NCI-H2081 treated with DMSO at 0.1 percent for 48 hours (cell line): ENCODE data around the gene APBA1.
"Not testable (repeated sequence)": the region's sequence is repeated elsewhere in the genome, so short reads cannot be mapped to it uniquely, and the experiment has no call there.

Experiments used
- DNase-seq: peaks from one replicate; lab custom pipeline; 2025; lab: John Stamatoyannopoulos, UW

Gene APBA1

GRCh38 chr9:69605406-69605805 lies 66.8 kb downstream of the APBA1 start:
- DNase-seq = no peak

GRCh38 chr9:69604568-69605219 lies 67.5 kb downstream of the APBA1 start:
- no peak for DNase-seq

- DNase-seq = no peak
These were observed 68.5 kb downstream of the APBA1 start for GRCh38 chr9:69603656-69604055.

GRCh38 chr9:69602773-69603172 lies 69.4 kb downstream of the APBA1 start:
- DNase-seq = no peak

DNA sequence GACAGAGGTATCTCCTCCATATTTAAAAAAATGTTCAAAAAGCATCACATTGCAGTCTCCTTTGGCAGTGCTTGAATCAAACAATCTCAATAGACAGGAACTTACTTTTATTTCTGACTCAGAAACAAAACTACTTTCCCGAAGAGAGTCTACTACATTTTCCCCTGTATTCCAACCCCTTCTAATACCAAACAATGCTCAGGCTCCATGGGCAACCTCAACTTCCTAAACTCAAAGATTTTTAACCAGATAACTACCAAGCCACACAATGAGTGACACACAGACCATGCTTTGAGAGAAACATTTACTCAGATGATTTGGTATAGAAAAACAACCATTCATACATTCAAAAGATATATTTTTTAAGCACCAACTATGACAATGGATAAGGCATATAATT lies 70.5 kb downstream of the APBA1 start:
- DNase-seq = no peak

DNA sequence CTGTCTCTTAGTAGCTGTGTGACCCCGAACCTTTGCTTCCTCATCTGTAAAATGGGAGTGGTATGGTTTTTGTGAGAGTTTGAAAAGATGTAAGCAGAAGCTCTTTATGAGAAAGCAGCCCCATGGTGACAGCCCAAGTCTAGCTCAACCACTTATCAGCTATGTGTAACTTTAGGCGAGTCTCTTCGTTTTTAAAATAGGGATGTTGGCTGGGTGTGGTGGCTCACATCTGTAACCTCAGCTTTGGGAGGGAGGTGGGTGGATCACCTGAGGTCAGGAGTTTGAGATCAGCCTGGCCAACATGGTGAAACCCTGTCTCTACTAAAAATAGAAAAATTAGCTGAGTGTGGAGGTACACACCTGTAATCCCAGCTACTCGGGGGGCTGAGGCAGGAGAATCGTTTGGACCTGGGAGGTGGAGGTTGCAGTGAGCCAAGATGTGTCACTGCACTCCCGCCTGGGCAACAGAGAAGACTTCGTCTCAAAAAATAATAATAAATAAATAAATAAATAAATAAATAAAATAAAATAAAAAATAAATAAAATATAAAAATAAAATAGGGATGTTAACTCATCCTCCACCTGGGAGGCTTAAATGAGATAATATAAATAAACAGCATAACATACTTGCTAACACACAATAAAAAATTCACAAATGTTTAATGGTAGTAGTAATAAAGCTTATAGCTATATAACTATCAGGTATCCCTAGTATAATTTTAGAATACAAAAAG lies 71.7 kb downstream of the APBA1 start:
- DNase-seq = no peak

DNA sequence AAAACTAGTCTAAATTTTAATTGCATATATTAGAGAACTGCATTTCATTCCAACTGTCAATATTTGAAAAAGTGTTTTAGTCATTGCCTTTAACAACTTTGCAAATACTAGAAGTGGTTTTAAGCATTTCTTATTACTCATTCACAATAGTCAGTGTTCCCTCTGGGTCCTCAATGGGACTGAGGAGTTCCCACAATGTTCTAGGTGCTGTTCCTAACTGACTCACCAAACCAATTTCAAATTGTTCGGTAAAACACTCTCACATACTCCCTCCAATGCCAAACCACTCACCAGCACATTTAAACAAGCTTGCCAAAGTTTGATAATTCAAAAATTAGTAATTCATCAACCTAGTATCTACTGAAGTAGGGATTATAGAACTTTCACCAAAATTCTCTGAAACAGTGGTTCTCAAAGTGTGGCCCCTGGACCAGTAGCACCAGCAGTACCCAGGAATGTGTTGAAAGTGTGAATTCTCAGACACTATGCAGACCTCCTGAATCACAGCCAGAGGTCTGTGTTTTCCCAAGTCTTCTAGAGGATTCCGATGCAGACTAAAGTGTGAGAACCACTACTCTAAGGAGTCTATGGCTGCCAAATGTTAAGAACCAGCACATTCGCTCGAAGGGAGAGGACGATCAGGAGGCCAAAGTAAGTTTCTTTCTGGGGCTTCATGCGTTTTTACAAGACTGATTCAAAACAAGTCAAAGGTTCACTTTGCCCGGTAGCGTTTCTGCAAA lies 72.8 kb downstream of the APBA1 start:
- DNase-seq = no peak

DNA sequence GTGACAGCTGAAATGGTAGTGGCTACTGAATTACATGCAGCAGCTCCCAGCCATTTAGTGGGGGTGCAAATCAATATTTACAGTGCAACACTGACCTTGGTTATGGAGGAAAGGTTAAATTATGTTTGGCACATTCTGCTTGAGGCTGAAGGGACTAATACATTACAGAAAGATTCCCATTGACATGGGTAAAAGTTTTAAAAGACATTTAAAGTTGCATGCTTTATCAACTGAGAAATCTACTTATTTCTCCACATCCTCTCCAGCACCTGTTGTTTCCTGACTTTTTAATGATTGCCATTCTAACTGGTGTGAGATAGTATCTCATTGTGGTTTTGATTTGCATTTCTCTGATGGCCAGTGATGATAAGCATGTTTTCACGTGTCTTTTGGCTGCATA lies 75.3 kb downstream of the APBA1 start:
- DNase-seq = not testable (repeated sequence)

- DNase-seq = no peak
These were observed 78.0 kb downstream of the APBA1 start for GRCh38 chr9:69594180-69594579.

DNA sequence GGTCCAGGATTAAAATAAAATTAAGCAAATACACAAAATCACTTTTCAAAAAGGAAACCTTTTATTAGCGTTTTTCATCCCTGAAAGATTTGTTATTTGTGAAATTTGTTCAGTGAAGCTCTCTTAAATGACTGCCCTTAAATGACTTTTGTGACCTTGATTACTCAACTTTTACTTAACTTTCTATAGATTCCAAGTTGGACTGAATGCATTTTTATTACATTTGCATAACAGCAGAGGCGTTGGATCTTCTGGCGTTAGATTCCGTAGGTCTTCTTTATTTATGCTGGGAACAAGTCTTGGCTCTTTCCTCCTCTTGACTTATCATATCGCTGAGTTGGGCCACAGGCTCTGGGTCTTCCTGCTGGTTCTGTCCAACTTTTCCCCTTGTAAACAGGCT lies 78.4 kb downstream of the APBA1 start:
- DNase-seq = no peak

GRCh38 chr9:69593301-69593700 lies 78.9 kb downstream of the APBA1 start:
- DNase-seq = no peak

- no peak for DNase-seq
These were observed 81.9 kb downstream of the APBA1 start for GRCh38 chr9:69590266-69590665.

GRCh38 chr9:69589156-69589555 lies 83.0 kb downstream of the APBA1 start:
- DNase-seq = no peak

GRCh38 chr9:69585571-69585970 lies 86.6 kb downstream of the APBA1 start:
- DNase-seq = no peak

DNA sequence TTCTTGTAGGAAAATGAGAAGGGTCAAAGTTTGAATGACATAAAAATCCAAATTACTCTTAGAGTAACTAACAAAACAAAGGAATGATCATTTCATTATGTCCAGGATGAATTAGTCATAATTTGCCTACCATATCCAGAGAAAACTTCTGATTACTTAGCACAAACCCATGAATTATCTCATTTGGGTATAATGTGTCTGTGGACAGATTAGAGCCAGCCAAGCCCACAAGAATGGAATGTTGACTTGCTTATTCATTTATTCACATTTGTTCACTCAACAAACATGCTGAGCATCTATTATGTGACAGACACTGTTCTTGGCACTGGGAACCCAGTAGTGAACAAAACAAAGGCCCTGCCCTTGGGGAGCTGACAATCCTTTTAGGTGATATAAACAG lies 87.4 kb downstream of the APBA1 start:
- no peak for DNase-seq

DNA sequence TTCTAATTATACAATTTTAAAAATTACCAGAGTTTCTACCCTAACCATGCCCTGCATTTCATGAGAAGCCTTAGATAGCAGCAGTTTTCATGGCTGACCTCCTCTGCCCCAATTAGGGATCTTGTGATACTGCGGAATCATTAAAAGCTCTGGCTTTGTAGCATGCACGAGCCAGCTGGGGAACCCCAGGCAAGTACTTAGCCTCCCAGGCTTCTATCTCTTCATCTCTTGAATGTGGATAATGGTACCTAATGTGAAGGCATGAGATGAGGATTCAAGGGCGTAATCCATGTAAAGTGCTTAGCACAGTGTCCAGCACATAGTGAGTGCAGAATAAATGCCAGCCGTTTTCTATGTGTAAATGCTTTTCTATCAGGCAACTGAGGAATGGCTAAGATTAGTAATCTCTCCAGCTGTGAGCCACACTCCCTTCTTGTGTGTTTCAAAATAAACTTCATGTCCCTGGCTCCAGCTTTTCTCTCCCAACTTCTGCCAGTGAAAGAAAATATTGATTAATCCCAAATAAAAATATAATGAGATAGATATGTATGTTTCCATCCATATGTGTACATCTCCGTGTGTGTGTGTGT lies 88.4 kb downstream of the APBA1 start:
- DNase-seq = no peak

GRCh38 chr9:69582544-69583297 lies 89.5 kb downstream of the APBA1 start:
- DNase-seq = no peak

GRCh38 chr9:69582018-69582417 lies 90.2 kb downstream of the APBA1 start:
- DNase-seq = no peak

DNA sequence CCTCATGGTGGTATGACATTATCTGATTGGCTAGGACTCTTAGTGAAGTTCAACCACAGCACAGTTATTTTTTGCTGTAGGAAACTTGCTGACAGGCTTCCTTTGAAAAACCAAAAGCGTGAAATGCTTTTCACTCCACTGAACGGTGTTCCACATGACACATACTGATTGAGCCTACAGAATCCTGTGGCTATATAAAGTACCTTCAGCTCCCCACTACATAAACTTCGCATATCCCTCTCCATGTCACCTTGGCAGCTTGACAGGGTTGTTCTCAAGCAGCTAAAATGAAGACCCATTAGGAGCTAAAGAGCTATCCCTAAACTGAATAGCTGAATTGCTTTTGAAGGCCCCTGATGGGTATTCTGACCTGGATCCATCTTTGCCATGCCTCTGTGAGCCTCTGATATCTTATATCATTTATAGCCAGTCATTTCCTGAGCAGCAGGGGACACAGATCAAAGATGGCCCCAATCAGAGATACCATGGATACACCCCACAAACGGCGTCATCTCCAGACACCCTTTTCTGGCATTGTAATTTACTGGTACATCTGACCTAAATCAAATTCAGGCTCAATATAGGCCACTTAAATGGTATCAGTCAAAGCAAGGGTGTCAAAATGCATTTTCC lies 91.5 kb downstream of the APBA1 start:
- DNase-seq = no peak

GRCh38 chr9:69579760-69580581 lies 92.2 kb downstream of the APBA1 start:
- DNase-seq = no peak
